Lower lobe of right lung (tissue), 2 donors: Measurements from ENCODE around the gene FADS1. TPM values are rescaled to one million over a fixed set of nuclear protein-coding genes. Genes with fewer than 3 reads are reported as not detected.

Experiments used
- ATAC-seq, 2 donors: fragments of 200-7000 bp; cut with Tn5 transposase; one replicate each; pipeline ENCODE4 v1.9.1; 2020 to 2022; ENCODE audit warnings: mild to moderate bottlenecking in 2 of 2, moderate library complexity in 2 of 2
- DNase-seq: peaks from one replicate; pipeline ENCODE4 v3.0.0-alpha.2; 2020
- H3K27ac ChIP-seq: fragments of 200-600 bp; one replicate; pipeline ENCODE4 v1.8.0; 2022
- H3K27me3 ChIP-seq: fragments of 200-600 bp; one replicate; pipeline ENCODE4 v1.8.0; 2022; ENCODE audit warnings: low read depth
- H3K36me3 ChIP-seq: fragments of 200-600 bp; one replicate; pipeline ENCODE4 v1.8.0; 2022; ENCODE audit warnings: mild to moderate bottlenecking
- H3K4me1 ChIP-seq: fragments of 200-600 bp; one replicate; pipeline ENCODE4 v1.8.0; 2022
- H3K4me3 ChIP-seq: fragments of 200-600 bp; one replicate; pipeline ENCODE4 v1.8.0; 2022; ENCODE audit warnings: mild to moderate bottlenecking
- H3K9me3 ChIP-seq: fragments of 200-600 bp; one replicate; pipeline ENCODE4 v1.8.0; 2022
- intact Hi-C: fragments of 100-400 bp; cut with DNase I; formaldehyde crosslinking; loops from one replicate; pipeline ENCODE4 v1.11.0; 2022
- total RNA-seq: library from RNA; stranded (reverse); fragmentation: NEBNext Ultra II Directional; extraction: Animal tissue kit (Norgen Biotek cat#: 25700); gene quantifications from one replicate; pipeline ENCODE4 v1.2.1, GENCODE V29; 2021
- TF ChIP-seq, protein P1 (sequence below): fragments of 200-600 bp; IDR thresholded peaks from one replicate; pipeline ENCODE4 v1.8.0; 2022; ENCODE audit warnings: antibody characterized with exemption, mild to moderate bottlenecking
- donor health status: DM: no; HTN: yes; CAD: no; lungs with severe emphysema.

Gene FADS1
- total RNA-seq, 1 donor from 2014 or later, result 63.6 TPM

- Histone ChIP-seq H3K27me3 (no peaks in the 10 kb centered on the region), H3K4me3 (no peak overlapping the region), H3K36me3 (no peaks in the 10 kb centered on the region), H3K9me3 (no peaks in the 10 kb centered on the region), H3K4me1 (no peaks in the 10 kb centered on the region), H3K27ac (no peak overlapping the region)
- no peak for DNase-seq
- TF ChIP-seq, protein P1, sequence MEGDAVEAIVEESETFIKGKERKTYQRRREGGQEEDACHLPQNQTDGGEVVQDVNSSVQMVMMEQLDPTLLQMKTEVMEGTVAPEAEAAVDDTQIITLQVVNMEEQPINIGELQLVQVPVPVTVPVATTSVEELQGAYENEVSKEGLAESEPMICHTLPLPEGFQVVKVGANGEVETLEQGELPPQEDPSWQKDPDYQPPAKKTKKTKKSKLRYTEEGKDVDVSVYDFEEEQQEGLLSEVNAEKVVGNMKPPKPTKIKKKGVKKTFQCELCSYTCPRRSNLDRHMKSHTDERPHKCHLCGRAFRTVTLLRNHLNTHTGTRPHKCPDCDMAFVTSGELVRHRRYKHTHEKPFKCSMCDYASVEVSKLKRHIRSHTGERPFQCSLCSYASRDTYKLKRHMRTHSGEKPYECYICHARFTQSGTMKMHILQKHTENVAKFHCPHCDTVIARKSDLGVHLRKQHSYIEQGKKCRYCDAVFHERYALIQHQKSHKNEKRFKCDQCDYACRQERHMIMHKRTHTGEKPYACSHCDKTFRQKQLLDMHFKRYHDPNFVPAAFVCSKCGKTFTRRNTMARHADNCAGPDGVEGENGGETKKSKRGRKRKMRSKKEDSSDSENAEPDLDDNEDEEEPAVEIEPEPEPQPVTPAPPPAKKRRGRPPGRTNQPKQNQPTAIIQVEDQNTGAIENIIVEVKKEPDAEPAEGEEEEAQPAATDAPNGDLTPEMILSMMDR, result no peak
- intact Hi-C loops, result no loop called here
- no peak for ATAC-seq
Measured at GRCh38 chr11:61774411-61774810, 42.4 kb downstream of the FADS1 start.

- intact Hi-C loops, result no loop called here
- Histone ChIP-seq H3K36me3 (no peaks in the 10 kb centered on the region), H3K4me3 (no peak overlapping the region), H3K27me3 (no peaks in the 10 kb centered on the region), H3K9me3 (no peaks in the 10 kb centered on the region), H3K27ac (no peak overlapping the region), H3K4me1 (no peaks in the 10 kb centered on the region)
- TF ChIP-seq, protein P1, result no peak
- ATAC-seq (no peak), DNase-seq (no peak)
Measured at GRCh38 chr11:61773809-61774208, 43.0 kb downstream of the FADS1 start.

DNA sequence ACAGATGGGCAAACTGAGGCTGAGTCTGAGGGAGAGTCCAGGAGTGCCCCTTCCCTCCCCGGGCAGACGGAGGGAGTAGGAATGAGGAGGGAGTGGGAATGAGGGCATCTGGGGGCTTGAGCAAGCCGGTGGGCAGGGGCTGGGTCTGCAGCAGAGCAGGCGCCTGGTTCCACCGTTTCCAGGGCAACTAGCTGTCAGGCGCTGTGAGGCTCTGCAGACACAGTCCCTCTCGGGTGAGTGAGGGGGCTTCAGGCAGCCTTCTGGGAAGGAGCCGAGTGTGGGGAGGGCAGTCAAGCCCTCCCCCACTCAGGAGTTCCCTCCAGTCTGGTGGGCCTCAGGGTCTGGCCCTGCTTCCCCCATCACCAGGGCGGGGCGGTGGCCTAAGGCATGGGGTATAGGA, 43.4 kb downstream of the FADS1 start:
- Histone ChIP-seq H3K36me3 (no peaks in the 10 kb centered on the region), H3K27ac (no peak overlapping the region), H3K4me3 (no peak overlapping the region), H3K4me1 (no peaks in the 10 kb centered on the region), H3K27me3 (no peaks in the 10 kb centered on the region), H3K9me3 (no peaks in the 10 kb centered on the region)
- DNase-seq (no peak), ATAC-seq (no peak)
- intact Hi-C loops, result no loop called here
- TF ChIP-seq, protein P1, result no peak

GRCh38 chr11:61771985-61772455, 44.8 kb downstream of the FADS1 start:
- no peaks in the 10 kb centered on the region for H3K36me3 ChIP-seq
- ATAC-seq (no peak), DNase-seq (no peak)
- intact Hi-C loops, result no loop called here
- TF ChIP-seq, protein P1, result no peak
- H3K27me3 ChIP-seq, result no peaks in the 10 kb centered on the region
- H3K4me1 ChIP-seq, result no peaks in the 10 kb centered on the region
- H3K9me3 ChIP-seq, result no peaks in the 10 kb centered on the region
- H3K27ac ChIP-seq, result peak overlapping the region; percentile 24
- H3K4me3 ChIP-seq, result no peak overlapping the region

DNA sequence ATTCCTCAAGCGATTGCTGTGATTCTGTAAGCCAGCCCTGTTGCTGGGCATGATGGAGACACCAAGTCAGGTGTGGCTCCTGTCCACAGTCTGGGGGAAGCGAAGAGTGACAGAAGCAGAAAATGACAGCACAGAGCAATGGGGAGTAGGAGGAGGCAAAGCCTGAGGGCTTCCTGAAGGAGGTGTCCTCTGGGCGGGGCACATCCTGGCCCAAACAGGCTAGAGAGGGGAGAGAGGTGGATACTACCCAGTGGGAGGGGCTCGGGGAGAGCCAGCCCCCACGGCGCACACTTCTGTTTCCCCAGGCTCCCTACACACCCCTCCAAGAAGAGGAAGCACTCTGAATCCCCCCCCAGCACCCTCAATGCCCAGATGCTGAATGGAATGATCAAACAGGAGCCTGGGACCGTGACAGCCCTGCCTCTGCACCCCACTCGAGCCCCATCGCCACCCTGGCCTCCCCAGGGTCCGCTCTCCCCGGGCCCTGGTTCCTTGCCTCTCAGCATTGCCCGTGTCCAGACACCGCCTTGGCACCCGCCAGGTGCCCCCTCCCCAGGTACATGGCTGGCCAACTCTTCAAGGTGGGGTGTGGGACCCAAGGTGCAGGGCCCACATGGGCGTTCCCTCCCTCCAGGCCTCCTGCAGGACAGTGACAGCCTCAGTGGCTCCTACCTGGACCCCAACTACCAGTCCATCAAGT, 45.5 kb downstream of the FADS1 start:
- no peaks in the 10 kb centered on the region for H3K4me1 ChIP-seq
- no peaks in the 10 kb centered on the region for H3K36me3 ChIP-seq
- no peaks in the 10 kb centered on the region for H3K27me3 ChIP-seq
- H3K4me3 ChIP-seq, result no peak overlapping the region
- TF ChIP-seq, protein P1, result no peak
- no peak for ATAC-seq
- H3K9me3 ChIP-seq, result no peaks in the 10 kb centered on the region
- no peak overlapping the region for H3K27ac ChIP-seq
- intact Hi-C loops, result no loop called here
- DNase-seq, result no peak
